Effector memory CD4-positive, alpha-beta T cell (primary cell): ENCODE data around the gene MICAL3.
"Not testable (repeated sequence)": the region's sequence is repeated elsewhere in the genome, so short reads cannot be mapped to it uniquely, and the experiment has no call there.

Experiments used
- DNase-seq, 3 donors: peaks; one replicate each; pipeline ENCODE4 v3.0.0-alpha.2; 2020
- H3K27ac ChIP-seq: 2 replicates; pipeline ENCODE4 v1.7.0; 2013; ENCODE audit warnings: mild to moderate bottlenecking, low read length, moderate library complexity; ENCODE audit not compliant: insufficient read depth, poor library complexity, severe bottlenecking
- H3K27me3 ChIP-seq: replicated peaks from 2 replicates; pipeline ENCODE4 v1.7.0; 2013; ENCODE audit warnings: mild to moderate bottlenecking, low read length; ENCODE audit not compliant: insufficient read depth, control insufficient read depth, poor library complexity, severe bottlenecking
- H3K36me3 ChIP-seq: 2 replicates; pipeline ENCODE4 v1.7.0; 2013; ENCODE audit warnings: mild to moderate bottlenecking, low read length, moderate library complexity; ENCODE audit not compliant: control insufficient read depth, insufficient read depth
- H3K4me1 ChIP-seq: 2 replicates; pipeline ENCODE4 v1.7.0; 2013; ENCODE audit warnings: low read length, mild to moderate bottlenecking; ENCODE audit not compliant: control insufficient read depth, insufficient read depth, poor library complexity, severe bottlenecking
- H3K4me3 ChIP-seq: 2 replicates; pipeline ENCODE4 v1.7.0; 2013; ENCODE audit warnings: low read length, low read depth, mild to moderate bottlenecking; ENCODE audit not compliant: insufficient read depth, poor library complexity, severe bottlenecking
- H3K9me3 ChIP-seq: 2 replicates; pipeline ENCODE4 v1.7.0; 2013; ENCODE audit warnings: mild to moderate bottlenecking, low read length, moderate library complexity; ENCODE audit not compliant: control insufficient read depth

Gene MICAL3

DNA sequence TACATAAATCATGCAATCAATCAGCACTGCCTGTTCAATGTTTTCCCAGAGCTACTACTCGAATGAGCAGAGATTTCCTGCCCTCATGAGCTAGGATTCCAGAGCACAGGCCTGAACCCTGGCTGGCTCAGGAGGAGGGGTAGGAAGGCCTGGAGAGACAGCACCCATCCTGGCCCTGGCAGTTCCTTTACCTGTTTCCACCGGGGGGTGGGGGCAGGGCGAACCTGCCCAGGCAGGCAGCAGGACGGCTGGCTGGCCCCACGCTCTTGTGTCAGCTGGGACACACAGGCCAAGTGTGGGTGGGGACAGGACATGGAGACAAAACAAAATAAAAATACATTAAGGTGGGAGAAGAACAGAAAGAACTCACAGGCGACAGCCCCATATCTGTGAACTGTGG lies 140.3 kb downstream of the MICAL3 start:
- Histone ChIP-seq H3K36me3 (peaks cover 27% of the 10 kb centered on the region), H3K27ac (no peak overlapping the region), H3K4me3 (no peak overlapping the region), H3K9me3 (no peaks in the 10 kb centered on the region), H3K27me3 (no peaks in the 10 kb centered on the region), H3K4me1 (no peaks in the 10 kb centered on the region)
- no peak for DNase-seq

DNA sequence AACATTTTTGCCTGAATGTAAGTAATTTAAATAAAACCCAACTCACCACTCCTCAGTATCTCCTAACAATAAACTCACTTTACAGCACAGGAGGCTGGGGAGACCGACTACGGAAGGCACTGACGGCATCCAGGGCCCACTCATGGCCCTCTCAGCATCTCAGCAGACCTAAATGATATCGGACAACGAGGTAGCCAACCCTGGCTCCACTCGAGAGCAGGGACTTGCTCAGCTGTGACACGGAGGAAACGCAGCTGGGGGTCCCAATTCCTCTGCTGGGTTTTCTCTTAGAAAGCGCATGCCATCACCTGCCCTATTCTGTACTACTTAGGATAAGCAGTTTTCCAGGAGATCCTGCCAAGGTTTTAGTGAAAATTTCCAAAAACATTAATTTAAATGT lies 141.0 kb downstream of the MICAL3 start:
- no peaks in the 10 kb centered on the region for H3K4me1 ChIP-seq
- no peak overlapping the region for H3K27ac ChIP-seq
- no peaks in the 10 kb centered on the region for H3K27me3 ChIP-seq
- no peak for DNase-seq
- H3K36me3 ChIP-seq = peaks cover 22% of the 10 kb centered on the region
- H3K9me3 ChIP-seq = no peaks in the 10 kb centered on the region
- H3K4me3 ChIP-seq = no peak overlapping the region

DNA sequence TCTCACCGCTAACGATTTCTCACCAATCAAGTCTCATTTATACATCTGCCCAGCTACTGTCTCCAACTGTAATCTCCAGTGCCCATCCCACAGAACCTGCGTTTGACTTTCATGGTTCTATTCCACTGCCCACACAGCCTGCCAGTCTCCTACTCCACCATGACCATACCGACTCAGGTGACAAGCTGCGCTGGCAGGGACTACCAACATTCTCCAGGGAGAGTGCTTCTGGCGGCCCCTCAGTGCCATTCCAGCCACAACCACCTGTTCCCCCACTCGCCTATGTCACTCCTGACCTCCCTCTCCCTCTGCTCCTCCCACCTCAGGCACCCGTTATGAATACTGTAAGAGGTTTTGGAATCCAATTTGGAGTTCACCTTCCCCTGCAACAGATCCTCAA lies 141.6 kb downstream of the MICAL3 start:
- no peak overlapping the region for H3K27ac ChIP-seq
- H3K4me1 ChIP-seq = no peaks in the 10 kb centered on the region
- no peaks in the 10 kb centered on the region for H3K9me3 ChIP-seq
- H3K4me3 ChIP-seq = no peak overlapping the region
- DNase-seq = no peak
- no peaks in the 10 kb centered on the region for H3K27me3 ChIP-seq
- H3K36me3 ChIP-seq = peaks cover 22% of the 10 kb centered on the region

DNA sequence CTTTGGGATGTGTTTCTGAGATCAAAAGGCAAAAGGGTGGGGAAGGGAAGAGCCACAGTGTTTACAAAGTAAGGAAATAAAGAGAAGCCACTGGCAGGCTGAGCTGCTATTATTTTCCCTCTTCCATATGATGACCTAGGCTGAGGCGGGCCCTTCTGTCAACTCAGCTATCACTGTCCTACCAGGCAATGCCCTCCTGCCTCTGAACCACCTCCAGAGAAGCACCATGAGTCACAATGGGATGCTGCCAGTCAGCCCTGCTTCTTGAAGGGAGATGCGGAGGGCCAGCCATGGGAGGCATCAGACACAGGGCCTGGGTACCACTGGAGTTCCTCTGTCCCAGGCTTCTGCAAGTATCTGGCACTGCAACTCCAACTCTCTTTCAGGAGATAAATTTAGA lies 142.2 kb downstream of the MICAL3 start:
- no peak overlapping the region for H3K27ac ChIP-seq
- no peaks in the 10 kb centered on the region for H3K27me3 ChIP-seq
- no peaks in the 10 kb centered on the region for H3K9me3 ChIP-seq

DNA sequence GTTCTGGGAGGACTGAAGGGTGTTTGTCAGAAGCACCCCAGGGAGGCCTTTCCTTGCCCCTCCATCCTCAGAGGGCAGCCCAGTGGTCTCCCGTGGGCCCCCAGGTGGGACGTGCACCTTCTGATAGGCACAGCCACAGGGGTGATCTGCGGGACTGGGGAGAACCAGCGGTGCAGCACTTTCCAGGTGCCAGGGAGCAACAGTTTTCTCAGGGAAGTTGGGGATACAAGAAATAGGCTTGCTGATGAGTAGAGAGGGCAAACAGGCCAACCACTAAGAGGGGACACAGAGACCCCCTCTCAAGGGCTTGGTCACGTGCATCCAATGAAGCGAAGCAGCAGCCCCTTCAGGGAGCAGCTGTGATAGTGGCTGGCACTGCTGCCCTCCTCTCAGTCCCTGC lies 143.0 kb downstream of the MICAL3 start:
- H3K36me3 ChIP-seq = peaks cover 18% of the 10 kb centered on the region
- H3K27me3 ChIP-seq = no peaks in the 10 kb centered on the region
- no peak overlapping the region for H3K4me3 ChIP-seq
- no peaks in the 10 kb centered on the region for H3K4me1 ChIP-seq
- no peak overlapping the region for H3K27ac ChIP-seq
- DNase-seq = no peak
- H3K9me3 ChIP-seq = no peaks in the 10 kb centered on the region

More for the DNA sequence above, 142.2 kb downstream of the MICAL3 start:
- Histone ChIP-seq H3K36me3 (peaks cover 20% of the 10 kb centered on the region), H3K4me1 (no peaks in the 10 kb centered on the region), H3K4me3 (no peak overlapping the region)
- no peak for DNase-seq

DNA sequence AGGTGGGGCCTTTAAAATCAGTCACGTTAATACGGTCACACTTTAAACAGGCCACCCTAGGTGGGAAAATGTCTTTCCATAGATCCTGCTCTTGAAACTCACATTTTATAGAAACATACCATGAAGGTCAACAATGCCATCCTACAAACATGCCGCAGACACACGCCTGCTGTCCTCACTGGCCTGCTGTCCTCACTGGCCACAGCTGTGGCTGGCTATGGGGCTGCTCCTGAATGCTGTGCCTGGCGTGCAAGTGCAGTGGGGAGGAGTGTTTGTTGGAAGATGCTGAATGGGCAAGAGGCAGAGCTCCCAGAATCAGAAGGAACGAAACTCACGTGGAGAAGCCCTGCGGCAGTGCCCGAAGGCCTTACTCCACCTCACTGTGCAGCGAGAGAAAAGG lies 143.9 kb downstream of the MICAL3 start:
- no peaks in the 10 kb centered on the region for H3K4me1 ChIP-seq
- no peaks in the 10 kb centered on the region for H3K9me3 ChIP-seq
- H3K27ac ChIP-seq = no peak overlapping the region
- peaks cover 11% of the 10 kb centered on the region for H3K36me3 ChIP-seq
- no peak overlapping the region for H3K4me3 ChIP-seq
- no peaks in the 10 kb centered on the region for H3K27me3 ChIP-seq
- DNase-seq = no peak

DNA sequence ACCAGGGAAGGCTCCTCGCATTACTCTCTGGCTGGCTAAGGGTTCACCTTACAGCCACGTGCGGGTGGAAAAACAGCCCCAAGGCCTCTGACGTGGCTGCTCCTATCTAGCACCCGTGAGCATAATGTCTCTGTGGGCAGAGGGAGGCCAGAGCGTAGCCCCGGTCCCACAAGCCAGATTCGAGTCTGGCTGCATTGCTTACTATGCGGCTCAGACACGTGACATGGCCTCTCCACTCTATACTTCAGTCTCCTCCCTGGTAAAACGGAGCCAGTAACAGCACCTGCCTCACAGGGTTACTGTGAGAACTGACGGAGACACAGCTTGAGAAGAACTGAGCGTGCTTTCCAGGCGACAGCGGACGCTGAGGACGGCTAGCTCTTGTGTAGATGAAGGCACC lies 144.3 kb downstream of the MICAL3 start:
- H3K4me3 ChIP-seq = no peak overlapping the region
- no peaks in the 10 kb centered on the region for H3K27me3 ChIP-seq
- H3K9me3 ChIP-seq = no peaks in the 10 kb centered on the region
- H3K4me1 ChIP-seq = no peaks in the 10 kb centered on the region
- no peak overlapping the region for H3K27ac ChIP-seq
- peaks cover 7% of the 10 kb centered on the region for H3K36me3 ChIP-seq
- DNase-seq = no peak

DNA sequence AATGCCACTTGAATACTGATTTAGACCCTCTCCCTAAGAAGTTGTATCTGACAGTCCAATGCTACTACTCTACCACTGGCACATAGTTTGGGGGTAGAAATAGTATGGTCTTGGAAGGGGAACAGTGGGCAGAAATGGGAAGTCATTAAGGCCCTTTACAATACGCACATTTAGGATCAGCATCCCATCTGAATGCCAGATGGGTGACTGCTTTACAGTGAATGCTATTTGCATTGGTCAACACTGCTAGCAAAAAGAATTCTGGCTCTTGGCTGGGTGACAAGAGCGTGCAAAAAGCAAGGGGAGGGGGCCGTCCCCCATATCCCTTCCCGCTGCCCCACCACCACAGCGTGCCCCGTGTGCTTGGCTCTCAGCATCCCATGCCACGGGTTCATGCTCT lies 145.4 kb downstream of the MICAL3 start:
- DNase-seq = no peak
- no peaks in the 10 kb centered on the region for H3K27me3 ChIP-seq
- no peak overlapping the region for H3K4me3 ChIP-seq
- H3K36me3 ChIP-seq = peaks cover 4% of the 10 kb centered on the region
- no peak overlapping the region for H3K27ac ChIP-seq
- H3K9me3 ChIP-seq = no peaks in the 10 kb centered on the region
- no peaks in the 10 kb centered on the region for H3K4me1 ChIP-seq

DNA sequence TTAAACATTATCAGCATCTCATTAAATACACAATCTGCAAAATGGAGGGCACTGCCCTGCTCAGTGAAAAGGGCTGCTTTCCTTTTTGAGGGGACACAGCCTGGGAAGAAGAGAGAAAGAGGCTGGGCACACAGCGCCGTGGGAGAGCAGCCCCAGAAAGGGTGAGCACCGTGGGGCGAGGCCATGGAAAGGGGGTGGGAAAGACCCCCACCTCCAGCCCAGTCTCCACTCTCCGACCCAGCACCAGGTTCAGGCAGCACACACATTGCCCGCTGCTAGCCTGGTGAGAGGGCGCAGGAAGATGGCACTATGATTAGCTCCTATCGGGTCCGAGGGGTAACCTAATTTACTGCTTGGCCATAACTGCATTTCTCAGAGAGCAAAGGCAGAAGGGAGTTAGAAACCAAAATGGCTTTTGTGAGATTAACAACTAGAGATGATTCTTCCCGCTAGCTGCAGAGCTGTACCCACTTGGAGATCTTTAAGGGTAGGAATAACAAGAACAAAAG lies 146.1 kb downstream of the MICAL3 start:
- Histone ChIP-seq H3K4me3 (no peak overlapping the region), H3K27me3 (no peaks in the 10 kb centered on the region), H3K27ac (no peak overlapping the region), H3K36me3 (peaks cover 4% of the 10 kb centered on the region), H3K9me3 (no peaks in the 10 kb centered on the region), H3K4me1 (no peaks in the 10 kb centered on the region)
- DNase-seq = no peak

DNA sequence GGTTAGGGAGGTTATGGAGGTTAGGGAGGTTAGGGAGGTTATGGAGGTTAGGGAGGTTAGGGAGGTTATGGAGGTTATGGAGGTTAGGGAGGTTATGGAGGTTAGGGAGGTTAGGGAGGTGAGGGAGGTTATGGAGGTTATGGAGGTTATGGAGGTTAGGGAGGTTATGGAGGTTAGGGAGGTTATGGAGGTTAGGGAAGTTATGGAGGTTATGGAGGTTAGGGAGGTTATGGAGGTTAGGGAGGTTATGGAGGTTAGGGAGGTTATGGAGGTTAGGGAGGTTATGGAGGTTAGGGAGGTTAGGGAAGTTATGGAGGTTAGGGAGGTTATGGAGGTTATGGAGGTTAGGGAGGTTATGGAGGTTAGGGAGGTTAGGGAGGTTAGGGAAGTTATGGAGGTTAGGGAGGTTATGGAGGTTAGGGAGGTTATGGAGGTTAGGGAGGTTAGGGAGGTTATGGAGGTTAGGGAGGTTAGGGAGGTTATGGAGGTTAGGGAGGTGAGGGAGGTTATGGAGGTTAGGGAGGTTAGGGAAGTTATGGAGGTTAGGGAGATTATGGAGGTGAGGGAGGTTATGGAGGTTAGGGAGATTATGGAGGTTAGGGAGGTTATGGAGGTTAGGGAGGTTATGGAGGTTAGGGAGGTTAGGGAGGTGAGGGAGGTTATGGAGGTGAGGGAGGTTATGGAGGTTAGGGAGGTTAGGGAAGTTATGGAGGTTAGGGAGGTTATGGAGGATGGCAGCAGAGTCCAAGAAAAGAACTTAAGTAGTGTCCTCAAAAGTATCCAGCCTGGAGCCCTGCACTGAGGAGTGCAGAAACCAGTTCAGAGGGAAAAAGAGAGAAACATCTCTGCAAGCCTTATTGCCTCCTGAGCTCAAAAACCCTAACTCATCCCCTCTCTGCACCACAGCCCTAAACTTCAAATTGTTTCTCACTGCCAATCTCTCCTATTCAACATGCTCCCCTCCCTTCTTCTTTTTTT lies 147.2 kb downstream of the MICAL3 start:
- H3K27ac ChIP-seq, DNase-seq, H3K27me3 ChIP-seq, H3K4me1 ChIP-seq, H3K36me3 ChIP-seq, H3K9me3 ChIP-seq, H3K4me3 ChIP-seq: not testable (repeated sequence)
